Sigmoid colon (tissue), 7 donors: ENCODE measurements around the gene NPW. TPM values are rescaled to one million over a fixed set of nuclear protein-coding genes. Genes with fewer than 3 reads are reported as not detected.
A peak's percentile ranks its signal among the peaks of the same experiment; 100 is the strongest.

ENCODE experiments used
- DNase-seq: peaks from one replicate; pipeline ENCODE4 v3.0.0-alpha.2; 2019
- H3K27ac ChIP-seq, 4 donors: fragments of 200-600 bp; sonication (generic); one replicate each; pipeline ENCODE4 v1.5.1; 2016 to 2019; ENCODE audit warnings: mild to moderate bottlenecking in 1 of 4
- H3K27me3 ChIP-seq, 3 donors: fragments of 200-600 bp; sonication (generic); one replicate each; pipeline ENCODE4 v1.5.1; 2019; ENCODE audit warnings: mild to moderate bottlenecking in 1 of 3
- H3K36me3 ChIP-seq, 4 donors: fragments of 200-600 bp; sonication (generic); one replicate each; pipeline ENCODE4 v1.5.1; 2016 to 2019
- H3K4me1 ChIP-seq, 4 donors: fragments of 200-600 bp; sonication (generic); one replicate each; pipeline ENCODE4 v1.5.1; 2017 to 2019
- H3K4me3 ChIP-seq, 4 donors: fragments of 200-600 bp; sonication (generic); one replicate each; pipeline ENCODE4 v1.5.1; 2017 to 2019; ENCODE audit warnings: mild to moderate bottlenecking in 2 of 4, moderate library complexity in 1 of 4
- H3K9me3 ChIP-seq, 4 donors: fragments of 200-600 bp in 3 of 4; sonication (generic) in 3 of 4; one replicate each; pipeline versions ENCODE4 v1.5.1 to v1.6.1; 2013 to 2019
- CTCF ChIP-seq, 4 experiments: fragments of 450-650 bp in 3 of 4; fragments of 200-600 bp in 1 of 4; IDR thresholded peaks; one replicate each; pipeline ENCODE4 v1.5.1; 2016 to 2019; ENCODE audit warnings: antibody characterized with exemption in 4 of 4, mild to moderate bottlenecking in 3 of 4, moderate library complexity in 2 of 4
- EP300 ChIP-seq, 4 donors: sonication (generic); formaldehyde crosslinking; IDR thresholded peaks; one replicate each; pipeline ENCODE4 v1.6.1; 2017; ENCODE audit warnings: antibody characterized with exemption in 4 of 4
- POLR2A ChIP-seq, 2 donors: fragments of 450-650 bp; IDR thresholded peaks; one replicate each; pipeline ENCODE4 v1.6.1; 2016; ENCODE audit warnings: antibody characterized with exemption in 2 of 2, mild to moderate bottlenecking in 2 of 2, moderate library complexity in 2 of 2
- POLR2AphosphoS5 ChIP-seq, 4 donors: sonication (generic); formaldehyde crosslinking; IDR thresholded peaks; one replicate each; pipeline ENCODE4 v1.6.1; 2017; ENCODE audit warnings: antibody characterized with exemption in 4 of 4
- WGBS, 2 donors: extraction: QIAGEN DNeasy Blood & Tissue Kit; methylation state at CpG; one replicate each; pipeline ENCODE4 v1.1.7; 2013; 5-methylcytosine and 5-hydroxymethylcytosine counted together
- intact Hi-C: fragments of 100-400 bp; cut with DNase I; formaldehyde crosslinking; loops from one replicate; pipeline ENCODE4 v1.15.1; 2023
- polyA plus RNA-seq, 3 donors: library from polyadenylated mRNA; stranded (reverse); fragments of 200-250 nt; gene quantifications; one replicate each; pipeline ENCODE4 v1.2.3, GENCODE V29; 2013
- total RNA-seq, 4 donors: library from RNA; depleted of rRNA; stranded (reverse); fragments of >200 nt; gene quantifications; one replicate each; pipeline ENCODE4 v1.1.0, GENCODE V29; 2016
- donor health status: healthy with polysubstance abuse.
- donor health status: Bipolar disorder and iron deficiency.
- donor health status: healthy.

NPW gene
- total and polyA plus RNA-seq, 7 donors = 0.71 TPM; not detected in 6

- H3K4me1 ChIP-seq = peaks cover 0 to 73% (median 61%) of the 10 kb centered on the region in 4 donors
- intact Hi-C loops = no loop called here
These were observed 12.3 kb upstream of the NPW start for GRCh38 chr16:2007081-2007836.

GRCh38 chr16:2008009-2008526 lies 11.5 kb upstream of the NPW start:
- peak overlapping the region in 3 of 4 donors; percentile 78 to 97 (median 89) for H3K27ac ChIP-seq
- H3K27me3 ChIP-seq = no peaks in the 10 kb centered on the region
- intact Hi-C loops = no loop called here
- TF ChIP-seq CTCF (IDR thresholded peaks at IDR 0.05) (no peak), POLR2AphosphoS5 (IDR thresholded peaks at IDR 0.05) (no peak), EP300 (IDR thresholded peaks at IDR 0.05) (no peak), POLR2A (IDR thresholded peaks at IDR 0.05) (no peak)
- H3K9me3 ChIP-seq = no peaks in the 10 kb centered on the region
- peak overlapping the region in 3 of 4 donors; percentile 74 to 99 (median 80) for H3K4me3 ChIP-seq
- peaks cover 0 to 73% (median 61%) of the 10 kb centered on the region in 4 donors for H3K4me1 ChIP-seq
- 8 to 28% methylated on average over 15 of the region's 15 CpGs for WGBS, 2 donors
- peaks cover 0 to 5% (median 2%) of the 10 kb centered on the region in 4 donors for H3K36me3 ChIP-seq
- no peak for DNase-seq

More at GRCh38 chr16:2007081-2007836, 12.3 kb upstream of the NPW start:
- peaks cover 2 to 13% (median 7%) of the 10 kb centered on the region in 4 donors for H3K36me3 ChIP-seq
- no peak for DNase-seq
- no peak overlapping the region for H3K4me3 ChIP-seq
- 81 to 83% methylated on average over 16 of the region's 16 CpGs for WGBS, 2 donors
- H3K27me3 ChIP-seq = no peaks in the 10 kb centered on the region
- no peaks in the 10 kb centered on the region for H3K9me3 ChIP-seq
- TF ChIP-seq EP300 (IDR thresholded peaks at IDR 0.05) = no peak
- TF ChIP-seq POLR2A (IDR thresholded peaks at IDR 0.05) = no peak
- no peak for TF ChIP-seq POLR2AphosphoS5 (IDR thresholded peaks at IDR 0.05)
- TF ChIP-seq CTCF (IDR thresholded peaks at IDR 0.05) = no peak
- peak overlapping the region in 1 of 4 donors; percentile 89 for H3K27ac ChIP-seq

GRCh38 chr16:2008631-2009163 lies 10.9 kb upstream of the NPW start:
- 1 to 2% methylated on average over 23 of the region's 23 CpGs for WGBS, 2 donors
- intact Hi-C loops = no loop called here
- TF ChIP-seq POLR2AphosphoS5 (IDR thresholded peaks at IDR 0.05) = no peak
- TF ChIP-seq POLR2A (IDR thresholded peaks at IDR 0.05) = no peak

GRCh38 chr16:2009164-2009711 lies 10.3 kb upstream of the NPW start:
- peak overlapping the region; percentile 78 to 97 (median 92) for H3K27ac ChIP-seq
- peak overlapping the region; percentile 55 to 99 (median 77) for H3K4me3 ChIP-seq
- intact Hi-C loops = no loop called here
- H3K36me3 ChIP-seq = no peaks in the 10 kb centered on the region
- TF ChIP-seq POLR2A (IDR thresholded peaks at IDR 0.05) = no peak
- no peak for TF ChIP-seq POLR2AphosphoS5 (IDR thresholded peaks at IDR 0.05)
- no peak for TF ChIP-seq CTCF (IDR thresholded peaks at IDR 0.05)
- no peak for TF ChIP-seq EP300 (IDR thresholded peaks at IDR 0.05)
- 1% methylated on average over 55 of the region's 55 CpGs for WGBS, 2 donors
- no peak for DNase-seq
- peaks cover 0 to 62% (median 53%) of the 10 kb centered on the region in 4 donors for H3K4me1 ChIP-seq
- no peaks in the 10 kb centered on the region for H3K9me3 ChIP-seq
- H3K27me3 ChIP-seq = no peaks in the 10 kb centered on the region

More at GRCh38 chr16:2008631-2009163, 10.9 kb upstream of the NPW start:
- peaks cover 0 to 67% (median 59%) of the 10 kb centered on the region in 4 donors for H3K4me1 ChIP-seq
- H3K27ac ChIP-seq = peak overlapping the region; percentile 78 to 97 (median 92)
- no peaks in the 10 kb centered on the region for H3K27me3 ChIP-seq
- no peaks in the 10 kb centered on the region for H3K9me3 ChIP-seq
- H3K4me3 ChIP-seq = peak overlapping the region; percentile 55 to 99 (median 77)
- no peak for DNase-seq
- no peaks in the 10 kb centered on the region for H3K36me3 ChIP-seq
